Retina (tissue), 1 donor: Measurements from ENCODE around the gene RPL7L1.
"Not testable (repeated sequence)": the region's sequence is repeated elsewhere in the genome, so short reads cannot be mapped to it uniquely, and the experiment has no call there.

Source experiments
- DNase-seq: peaks from one replicate; pipeline ENCODE4 v3.0.0-alpha.2; 2016

RPL7L1 gene

GRCh38 chr6:42894041-42894828 is 14.8 kb downstream of the RPL7L1 start:
- not testable (repeated sequence) for DNase-seq

- DNase-seq: no peak
Observed at GRCh38 chr6:42896178-42896719, 16.8 kb downstream of the RPL7L1 start.

GRCh38 chr6:42898891-42899361 is 19.5 kb downstream of the RPL7L1 start:
- peak; percentile 76 for DNase-seq

- DNase-seq: no peak
Observed at GRCh38 chr6:42899871-42900270, 20.5 kb downstream of the RPL7L1 start.

GRCh38 chr6:42901538-42901957 is 22.1 kb downstream of the RPL7L1 start:
- DNase-seq: peak; percentile 82

- DNase-seq: not testable (repeated sequence)
Observed at GRCh38 chr6:42902429-42903263, 23.2 kb downstream of the RPL7L1 start.

GRCh38 chr6:42904467-42904866 is 25.1 kb downstream of the RPL7L1 start:
- no peak for DNase-seq

- DNase-seq: no peak
Observed at GRCh38 chr6:42907336-42907735, 27.9 kb downstream of the RPL7L1 start.

GRCh38 chr6:42909835-42910234 is 30.4 kb downstream of the RPL7L1 start:
- DNase-seq: no peak

GRCh38 chr6:42911171-42912021 is 32.0 kb downstream of the RPL7L1 start:
- peak; percentile 82 for DNase-seq

- no peak for DNase-seq
Observed at GRCh38 chr6:42914546-42914945, 35.1 kb downstream of the RPL7L1 start.

GRCh38 chr6:42915732-42916131 is 36.3 kb downstream of the RPL7L1 start, which contains the start of gene PTCRA:
TSS of gene PTCRA (plus strand) at chr6:42916053. CDS start at chr6:42916070, 17 bp downstream.
- DNase-seq: no peak

GRCh38 chr6:42916288-42916687 is 36.9 kb downstream of the RPL7L1 start:
- no peak for DNase-seq

- no peak for DNase-seq
Observed at GRCh38 chr6:42921801-42922200, 42.4 kb downstream of the RPL7L1 start.

- DNase-seq: no peak
Observed at GRCh38 chr6:42923666-42924065, 44.2 kb downstream of the RPL7L1 start.

- no peak for DNase-seq
Observed at GRCh38 chr6:42925248-42925857, 45.9 kb downstream of the RPL7L1 start.

GRCh38 chr6:42928986-42929820 is 49.8 kb downstream of the RPL7L1 start, which contains the start of gene CNPY3:
TSS of gene CNPY3 (plus strand) at chr6:42929480. CDS start at chr6:42929571, 91 bp downstream.
- peak; percentile 97 for DNase-seq

- no peak for DNase-seq
Observed at GRCh38 chr6:42929821-42930360, 50.5 kb downstream of the RPL7L1 start.

GRCh38 chr6:42932412-42932811 is 53.0 kb downstream of the RPL7L1 start:
- DNase-seq: no peak

GRCh38 chr6:42933205-42933604 is 53.8 kb downstream of the RPL7L1 start:
- DNase-seq: no peak

GRCh38 chr6:42935322-42935721 is 55.9 kb downstream of the RPL7L1 start:
- DNase-seq: no peak
